Measurements from ENCODE around the gene C12orf43.

- TF ChIP-seq CTCF (IDR thresholded peaks at IDR 0.05) = no peak
- TF ChIP-seq POLR2A (IDR thresholded peaks at IDR 0.05) = no peak
Observed at GRCh38 chr12:121001060-121001459, 15.2 kb downstream of the C12orf43 start.
